Gastroesophageal sphincter (tissue), 4 donors: Measurements from ENCODE around the gene CCT8. TPM values are rescaled to one million over a fixed set of nuclear protein-coding genes. Genes with fewer than 3 reads are reported as not detected.
A peak's percentile ranks its signal among the peaks of the same experiment; 100 is the strongest.

Source experiments
- ATAC-seq: fragments of 150-250 bp; one replicate; pipeline ENCODE4 v1.9.1; 2016; ENCODE audit warnings: mild to moderate bottlenecking, moderate library complexity
- H3K27ac ChIP-seq, 4 donors: fragments of 200-600 bp; sonication (generic) in 3 of 4; 1 replicate in 3 of 4; 2 replicates in 1 of 4; pipeline ENCODE4 v1.5.1; 2016 to 2019
- H3K27me3 ChIP-seq: fragments of 200-600 bp; sonication (generic); one replicate; pipeline ENCODE4 v1.5.1; 2019
- H3K36me3 ChIP-seq, 2 donors: fragments of 200-600 bp; sonication (generic); one replicate each; pipeline ENCODE4 v1.5.1; 2019; ENCODE audit warnings: control low read depth in 1 of 2
- H3K4me1 ChIP-seq, 3 donors: fragments of 200-600 bp; sonication (generic); 1 replicate in 2 of 3; 2 replicates in 1 of 3; pipeline ENCODE4 v1.5.1; 2016 to 2019; ENCODE audit warnings: control low read depth in 2 of 3
- H3K4me3 ChIP-seq, 2 donors: fragments of 200-600 bp; sonication (generic); one replicate each; pipeline ENCODE4 v1.5.1; 2019; ENCODE audit warnings: mild to moderate bottlenecking in 1 of 2, moderate library complexity in 1 of 2
- H3K9me3 ChIP-seq, 3 donors: fragments of 200-600 bp; sonication (generic); one replicate each; pipeline ENCODE4 v1.5.1; 2017 to 2019; ENCODE audit warnings: control low read depth in 2 of 3
- EP300 ChIP-seq: sonication (generic); formaldehyde crosslinking; IDR thresholded peaks from one replicate; pipeline ENCODE4 v1.6.1; 2017; ENCODE audit warnings: antibody characterized with exemption, mild to moderate bottlenecking
- POLR2A ChIP-seq, 2 donors: fragments of 450-650 bp; IDR thresholded peaks; one replicate each; pipeline ENCODE4 v1.6.1; 2017; ENCODE audit warnings: antibody characterized with exemption in 2 of 2, mild to moderate bottlenecking in 2 of 2, moderate library complexity in 1 of 2
- POLR2AphosphoS5 ChIP-seq: sonication (generic); formaldehyde crosslinking; IDR thresholded peaks from one replicate; pipeline ENCODE4 v1.6.1; 2017; ENCODE audit warnings: antibody characterized with exemption
- WGBS, 2 donors: methylation state at CpG; one replicate each; pipeline ENCODE4 v1.1.5; 2018; ENCODE audit warnings: low coverage in 1 of 2; 5-methylcytosine and 5-hydroxymethylcytosine counted together
- total RNA-seq, 4 donors: library from RNA; depleted of rRNA; stranded (reverse); fragments of >200 nt; gene quantifications; one replicate each; pipeline ENCODE4 v1.1.0, GENCODE V29; 2016
- TF ChIP-seq, protein P1 (sequence below), 4 experiments: fragments of 200-600 bp in 2 of 4; fragments of 450-650 bp in 2 of 4; sonication (generic) in 1 of 4; IDR thresholded peaks; one replicate each; pipeline ENCODE4 v1.5.1; 2017 to 2019; ENCODE audit warnings: antibody characterized with exemption in 4 of 4, mild to moderate bottlenecking in 2 of 4, moderate library complexity in 2 of 4

Gene CCT8
- total RNA-seq, 4 donors from 2014 or later: 90.6 to 133 (median 90.9) TPM

DNA sequence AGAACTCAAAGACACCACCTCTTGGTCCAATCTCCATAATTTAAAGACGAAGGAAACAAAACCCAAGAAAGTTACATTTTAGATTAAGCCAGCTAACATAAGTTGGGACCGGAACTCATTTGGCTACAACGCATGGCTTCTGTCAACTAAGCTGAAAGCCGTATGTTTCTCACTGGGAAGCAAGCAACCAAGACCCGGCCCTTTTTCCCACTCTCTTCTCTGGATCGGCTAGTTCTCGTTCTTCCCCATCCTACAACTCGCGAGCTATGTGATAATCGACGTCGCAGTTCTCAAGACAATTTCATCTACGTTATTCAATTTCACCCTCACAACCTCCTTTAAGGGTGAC is 601 bp downstream of the CCT8 start:
- peaks cover 0 to 54% (median 14%) of the 10 kb centered on the region in 3 donors for H3K4me1 ChIP-seq
- H3K27me3 ChIP-seq: no peaks in the 10 kb centered on the region

DNA sequence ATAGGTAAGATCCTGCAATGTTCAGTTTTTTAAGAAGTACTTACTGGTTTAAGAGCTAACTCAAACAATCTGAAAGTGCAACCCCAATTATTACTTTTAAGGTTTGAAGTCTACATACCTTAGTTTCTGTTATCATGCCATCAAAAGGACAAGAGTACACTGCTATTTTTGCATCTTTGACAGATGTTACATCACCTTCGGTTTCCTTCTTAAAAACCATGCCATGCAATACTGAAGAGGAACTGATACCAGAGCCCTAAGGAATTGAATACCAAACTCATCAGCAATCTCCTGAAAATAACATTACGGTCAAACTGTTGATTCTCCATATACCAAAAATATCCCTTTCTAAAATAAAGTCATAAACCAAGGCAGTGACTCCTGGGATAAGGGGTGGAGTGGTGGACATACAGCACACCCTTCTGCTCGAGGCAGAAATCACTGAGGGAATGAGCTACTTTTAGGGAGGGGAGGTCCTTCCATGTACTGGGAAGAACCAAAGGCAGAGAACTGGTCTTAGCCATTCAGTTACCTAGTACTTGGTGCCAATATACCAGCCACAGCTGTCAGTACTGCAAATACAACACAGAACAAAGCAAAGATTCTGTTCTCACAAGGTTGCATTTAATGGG is 8.5 kb downstream of the CCT8 start:
- H3K9me3 ChIP-seq: no peaks in the 10 kb centered on the region
- ATAC-seq: no peak
- no peak overlapping the region for H3K4me3 ChIP-seq
- no peak overlapping the region for H3K27ac ChIP-seq
- no peaks in the 10 kb centered on the region for H3K27me3 ChIP-seq
- peaks cover 0 to 20% (median 0%) of the 10 kb centered on the region in 3 donors for H3K4me1 ChIP-seq
- no peak for TF ChIP-seq POLR2AphosphoS5
- TF ChIP-seq, protein P1, sequence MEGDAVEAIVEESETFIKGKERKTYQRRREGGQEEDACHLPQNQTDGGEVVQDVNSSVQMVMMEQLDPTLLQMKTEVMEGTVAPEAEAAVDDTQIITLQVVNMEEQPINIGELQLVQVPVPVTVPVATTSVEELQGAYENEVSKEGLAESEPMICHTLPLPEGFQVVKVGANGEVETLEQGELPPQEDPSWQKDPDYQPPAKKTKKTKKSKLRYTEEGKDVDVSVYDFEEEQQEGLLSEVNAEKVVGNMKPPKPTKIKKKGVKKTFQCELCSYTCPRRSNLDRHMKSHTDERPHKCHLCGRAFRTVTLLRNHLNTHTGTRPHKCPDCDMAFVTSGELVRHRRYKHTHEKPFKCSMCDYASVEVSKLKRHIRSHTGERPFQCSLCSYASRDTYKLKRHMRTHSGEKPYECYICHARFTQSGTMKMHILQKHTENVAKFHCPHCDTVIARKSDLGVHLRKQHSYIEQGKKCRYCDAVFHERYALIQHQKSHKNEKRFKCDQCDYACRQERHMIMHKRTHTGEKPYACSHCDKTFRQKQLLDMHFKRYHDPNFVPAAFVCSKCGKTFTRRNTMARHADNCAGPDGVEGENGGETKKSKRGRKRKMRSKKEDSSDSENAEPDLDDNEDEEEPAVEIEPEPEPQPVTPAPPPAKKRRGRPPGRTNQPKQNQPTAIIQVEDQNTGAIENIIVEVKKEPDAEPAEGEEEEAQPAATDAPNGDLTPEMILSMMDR (IDR thresholded peaks at IDR 0.05): no peak
- TF ChIP-seq POLR2A (IDR thresholded peaks at IDR 0.05): no peak
- TF ChIP-seq EP300: no peak
- H3K36me3 ChIP-seq: peaks cover 18 to 98% of the 10 kb centered on the region in 2 donors
- 84 to 87% methylated on average over 3 of the region's 3 CpGs for WGBS, 2 donors

More for the DNA sequence above, 601 bp downstream of the CCT8 start:
- TF ChIP-seq EP300 (no peak), POLR2AphosphoS5 (no peak), POLR2A (IDR thresholded peaks at IDR 0.05) (no peak)
- TF ChIP-seq, protein P1 (IDR thresholded peaks at IDR 0.05): no peak
- H3K36me3 ChIP-seq: peaks cover 0 to 19% of the 10 kb centered on the region in 2 donors
- H3K4me3 ChIP-seq: peak overlapping the region; percentile 88
- peak overlapping the region; percentile 76 to 96 (median 91) for H3K27ac ChIP-seq
- ATAC-seq: no peak
- H3K9me3 ChIP-seq: no peaks in the 10 kb centered on the region
- 0% methylated on average over 3 to 11 of the region's 13 CpGs for WGBS, 2 donors

DNA sequence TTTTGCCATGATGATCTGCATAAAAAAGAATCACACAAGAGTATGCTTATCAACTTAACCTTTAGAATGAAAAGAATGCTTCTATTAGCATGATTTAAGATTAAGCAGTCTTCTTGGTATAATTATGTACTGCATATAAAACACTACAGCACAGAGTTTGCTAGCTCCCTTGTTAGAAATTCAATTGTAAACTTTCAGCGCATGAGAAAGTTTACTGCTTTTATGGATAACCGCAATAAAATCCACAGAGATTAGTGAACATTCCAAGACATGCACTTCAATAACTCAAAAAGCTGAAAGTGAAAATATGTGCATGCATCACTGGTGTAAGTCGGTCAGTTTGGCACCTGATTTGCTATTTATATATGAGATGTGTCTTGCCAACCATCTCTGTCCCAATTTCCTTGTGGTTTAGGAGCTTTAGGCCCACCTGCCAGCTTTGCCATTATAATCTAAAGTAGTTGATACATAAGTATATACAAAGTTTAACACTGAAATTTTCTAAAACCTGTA is 16.9 kb downstream of the CCT8 start:
- no peak overlapping the region for H3K4me3 ChIP-seq
- H3K36me3 ChIP-seq: peaks cover 6 to 97% of the 10 kb centered on the region in 2 donors
- WGBS, 2 donors: 71 to 86% methylated on average over 3 of the region's 3 CpGs
- no peaks in the 10 kb centered on the region for H3K9me3 ChIP-seq
- TF ChIP-seq POLR2AphosphoS5 (no peak), EP300 (no peak), POLR2A (IDR thresholded peaks at IDR 0.05) (no peak)
- TF ChIP-seq, protein P1 (IDR thresholded peaks at IDR 0.05): no peak
- no peaks in the 10 kb centered on the region for H3K27me3 ChIP-seq
- H3K4me1 ChIP-seq: peaks cover 0 to 21% (median 3%) of the 10 kb centered on the region in 3 donors
- no peak for ATAC-seq
- no peak overlapping the region for H3K27ac ChIP-seq

DNA sequence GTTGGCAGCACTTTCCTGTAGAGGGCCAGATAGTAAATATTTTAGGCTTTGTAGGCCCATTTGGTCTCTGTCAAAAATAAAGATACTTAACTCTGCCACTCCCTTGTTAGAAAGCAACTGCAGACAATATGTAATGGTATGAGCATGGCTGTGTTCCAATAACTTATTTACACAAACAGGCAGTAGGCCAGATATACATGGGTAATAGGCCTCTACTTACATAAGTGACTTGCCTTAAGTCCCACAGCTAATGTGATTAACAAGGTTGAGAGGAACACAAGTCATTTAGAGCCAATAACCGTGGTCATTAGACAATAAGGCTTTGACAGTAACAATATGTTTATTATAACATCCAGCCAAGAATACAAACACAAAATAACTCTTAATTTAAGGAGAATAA is 17.4 kb downstream of the CCT8 start:
- no peaks in the 10 kb centered on the region for H3K9me3 ChIP-seq
- H3K27ac ChIP-seq: no peak overlapping the region
- ATAC-seq: no peak
- TF ChIP-seq, protein P1 (IDR thresholded peaks at IDR 0.05): no peak
- no peak for TF ChIP-seq EP300
- no peak for TF ChIP-seq POLR2A (IDR thresholded peaks at IDR 0.05)
- no peak for TF ChIP-seq POLR2AphosphoS5
- H3K4me1 ChIP-seq: peaks cover 0 to 18% (median 3%) of the 10 kb centered on the region in 3 donors
- 77 to 78% methylated on average over 1 of the region's 1 CpG for WGBS, 2 donors
- peaks cover 6 to 97% of the 10 kb centered on the region in 2 donors for H3K36me3 ChIP-seq
- no peaks in the 10 kb centered on the region for H3K27me3 ChIP-seq
- no peak overlapping the region for H3K4me3 ChIP-seq

DNA sequence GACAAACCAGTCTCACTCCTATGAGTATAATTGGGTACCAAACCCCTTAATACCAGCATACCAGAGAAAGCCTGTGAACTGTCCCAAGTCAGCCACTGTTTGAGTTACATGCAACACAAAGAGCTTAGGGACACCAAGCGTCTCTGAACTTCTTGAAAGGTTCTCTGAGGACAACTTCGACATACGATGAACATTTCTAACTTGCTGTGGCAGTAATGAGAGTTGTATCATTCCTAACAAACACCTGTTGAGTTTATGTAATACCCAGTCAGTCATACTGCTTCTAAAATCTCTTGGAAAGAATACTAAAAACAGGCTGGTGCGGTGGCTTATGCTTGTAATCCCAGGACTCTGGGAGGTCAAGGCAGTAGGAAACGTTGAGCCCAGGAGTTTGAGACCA is 18.4 kb downstream of the CCT8 start:
- 85 to 86% methylated on average over 5 of the region's 5 CpGs for WGBS, 2 donors
- H3K9me3 ChIP-seq: no peaks in the 10 kb centered on the region
- H3K36me3 ChIP-seq: peaks cover 3 to 97% of the 10 kb centered on the region in 2 donors
- TF ChIP-seq POLR2AphosphoS5: no peak
- TF ChIP-seq EP300: no peak
- TF ChIP-seq, protein P1 (IDR thresholded peaks at IDR 0.05): no peak
- no peak for TF ChIP-seq POLR2A (IDR thresholded peaks at IDR 0.05)
- no peaks in the 10 kb centered on the region for H3K27me3 ChIP-seq
- ATAC-seq: no peak
- peaks cover 0 to 9% (median 3%) of the 10 kb centered on the region in 3 donors for H3K4me1 ChIP-seq
- no peak overlapping the region for H3K4me3 ChIP-seq
- no peak overlapping the region for H3K27ac ChIP-seq
